Measurements from ENCODE around the gene NAT10. TPM values are rescaled to one million over a fixed set of nuclear protein-coding genes. Genes with fewer than 3 reads are reported as not detected.

Gene NAT10
- total RNA-seq, 1 donor from 2014 or later, result 34.4 TPM

DNA sequence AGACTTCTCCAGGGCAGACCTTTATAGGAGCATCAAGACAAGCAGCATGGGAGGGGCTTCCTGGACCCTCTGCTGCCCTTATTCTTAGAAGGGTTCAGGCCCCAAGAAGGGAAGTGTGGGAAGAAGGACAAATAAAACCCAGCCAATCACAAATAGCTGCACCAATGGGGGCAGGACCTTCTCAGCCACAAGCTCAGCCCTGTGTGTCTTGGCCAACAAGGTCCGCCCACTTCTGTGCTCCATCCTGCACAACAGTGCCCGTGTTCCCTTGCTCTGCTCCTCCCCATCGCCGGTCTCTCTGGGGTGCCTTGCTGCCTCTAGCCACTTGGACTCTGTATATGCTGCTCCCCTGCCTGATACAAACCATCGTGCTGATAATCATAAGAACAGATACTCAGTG lies 86.1 kb downstream of the NAT10 start:
- no peaks in the 10 kb centered on the region for H3K9me3 Mint-ChIP-seq (ENCODE audit: unreplicated experiment)
- H3K36me3 Mint-ChIP-seq (ENCODE audit: low read depth, unreplicated experiment), result peaks cover 28% of the 10 kb centered on the region
- peaks cover 14% of the 10 kb centered on the region for H3K27me3 Mint-ChIP-seq (ENCODE audit: unreplicated experiment)
- DNase-seq (ENCODE audit: low spot score), result no peak
- no peak overlapping the region for H3K4me3 Mint-ChIP-seq (ENCODE audit: unreplicated experiment)
- TF ChIP-seq, protein P1, sequence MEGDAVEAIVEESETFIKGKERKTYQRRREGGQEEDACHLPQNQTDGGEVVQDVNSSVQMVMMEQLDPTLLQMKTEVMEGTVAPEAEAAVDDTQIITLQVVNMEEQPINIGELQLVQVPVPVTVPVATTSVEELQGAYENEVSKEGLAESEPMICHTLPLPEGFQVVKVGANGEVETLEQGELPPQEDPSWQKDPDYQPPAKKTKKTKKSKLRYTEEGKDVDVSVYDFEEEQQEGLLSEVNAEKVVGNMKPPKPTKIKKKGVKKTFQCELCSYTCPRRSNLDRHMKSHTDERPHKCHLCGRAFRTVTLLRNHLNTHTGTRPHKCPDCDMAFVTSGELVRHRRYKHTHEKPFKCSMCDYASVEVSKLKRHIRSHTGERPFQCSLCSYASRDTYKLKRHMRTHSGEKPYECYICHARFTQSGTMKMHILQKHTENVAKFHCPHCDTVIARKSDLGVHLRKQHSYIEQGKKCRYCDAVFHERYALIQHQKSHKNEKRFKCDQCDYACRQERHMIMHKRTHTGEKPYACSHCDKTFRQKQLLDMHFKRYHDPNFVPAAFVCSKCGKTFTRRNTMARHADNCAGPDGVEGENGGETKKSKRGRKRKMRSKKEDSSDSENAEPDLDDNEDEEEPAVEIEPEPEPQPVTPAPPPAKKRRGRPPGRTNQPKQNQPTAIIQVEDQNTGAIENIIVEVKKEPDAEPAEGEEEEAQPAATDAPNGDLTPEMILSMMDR (IDR thresholded peaks at IDR 0.05; ENCODE audit: unreplicated experiment), result no peak
- H3K4me1 Mint-ChIP-seq (ENCODE audit: unreplicated experiment), result peaks cover 51% of the 10 kb centered on the region
- no peak overlapping the region for H3K27ac Mint-ChIP-seq (ENCODE audit: unreplicated experiment)

DNA sequence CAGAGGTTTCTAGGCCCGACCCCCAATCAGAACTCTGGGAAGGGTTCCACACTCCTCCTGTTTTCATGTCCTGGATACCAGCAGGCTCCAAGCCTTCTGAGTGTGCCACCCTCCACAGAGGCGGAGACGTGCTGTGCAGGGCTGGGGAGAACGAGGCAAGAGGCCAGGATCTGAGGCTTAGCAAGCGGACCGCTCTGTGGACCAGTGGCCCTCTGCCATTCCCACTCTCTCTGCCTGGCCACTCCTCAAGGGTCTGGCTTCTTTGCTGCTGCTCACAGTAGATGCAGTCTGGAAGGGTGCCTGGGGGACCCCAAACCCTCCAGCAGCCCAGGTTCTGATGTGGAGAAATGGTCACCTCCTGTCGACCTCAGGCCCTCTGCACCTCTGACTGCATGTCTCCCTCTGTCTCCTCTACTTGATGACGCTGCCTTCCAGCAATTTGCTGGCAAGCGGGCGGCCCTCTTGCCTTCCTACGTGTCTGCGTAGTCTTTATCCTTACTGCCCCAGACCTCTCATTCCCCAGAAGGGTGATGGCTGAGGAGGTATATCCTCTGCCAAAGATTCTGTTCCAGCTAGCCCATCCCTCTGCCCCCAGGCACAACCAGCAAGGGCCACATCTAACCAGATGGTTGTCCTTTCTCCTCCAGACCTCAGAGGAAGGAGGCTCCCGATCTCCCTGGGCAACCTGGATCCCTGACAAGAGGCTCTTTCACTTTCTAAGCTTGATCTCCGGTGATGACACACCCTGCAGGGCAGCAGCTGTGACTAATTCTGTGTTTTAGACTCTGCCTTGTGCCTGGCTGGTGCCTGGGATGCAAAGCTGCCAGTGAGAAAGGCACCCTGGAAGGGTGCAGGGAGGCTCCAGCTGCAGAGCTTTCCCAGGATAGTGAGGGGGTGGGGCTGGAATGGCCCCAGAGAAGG lies 87.3 kb downstream of the NAT10 start:
- H3K27ac Mint-ChIP-seq (ENCODE audit: unreplicated experiment), result no peak overlapping the region
- H3K4me3 Mint-ChIP-seq (ENCODE audit: unreplicated experiment), result no peak overlapping the region
- DNase-seq (ENCODE audit: low spot score), result no peak
- H3K4me1 Mint-ChIP-seq (ENCODE audit: unreplicated experiment), result peaks cover 49% of the 10 kb centered on the region
- H3K9me3 Mint-ChIP-seq (ENCODE audit: unreplicated experiment), result no peaks in the 10 kb centered on the region
- peaks cover 34% of the 10 kb centered on the region for H3K36me3 Mint-ChIP-seq (ENCODE audit: low read depth, unreplicated experiment)
- H3K27me3 Mint-ChIP-seq (ENCODE audit: unreplicated experiment), result peaks cover 14% of the 10 kb centered on the region
- TF ChIP-seq, protein P1 (IDR thresholded peaks at IDR 0.05; ENCODE audit: unreplicated experiment), result no peak

DNA sequence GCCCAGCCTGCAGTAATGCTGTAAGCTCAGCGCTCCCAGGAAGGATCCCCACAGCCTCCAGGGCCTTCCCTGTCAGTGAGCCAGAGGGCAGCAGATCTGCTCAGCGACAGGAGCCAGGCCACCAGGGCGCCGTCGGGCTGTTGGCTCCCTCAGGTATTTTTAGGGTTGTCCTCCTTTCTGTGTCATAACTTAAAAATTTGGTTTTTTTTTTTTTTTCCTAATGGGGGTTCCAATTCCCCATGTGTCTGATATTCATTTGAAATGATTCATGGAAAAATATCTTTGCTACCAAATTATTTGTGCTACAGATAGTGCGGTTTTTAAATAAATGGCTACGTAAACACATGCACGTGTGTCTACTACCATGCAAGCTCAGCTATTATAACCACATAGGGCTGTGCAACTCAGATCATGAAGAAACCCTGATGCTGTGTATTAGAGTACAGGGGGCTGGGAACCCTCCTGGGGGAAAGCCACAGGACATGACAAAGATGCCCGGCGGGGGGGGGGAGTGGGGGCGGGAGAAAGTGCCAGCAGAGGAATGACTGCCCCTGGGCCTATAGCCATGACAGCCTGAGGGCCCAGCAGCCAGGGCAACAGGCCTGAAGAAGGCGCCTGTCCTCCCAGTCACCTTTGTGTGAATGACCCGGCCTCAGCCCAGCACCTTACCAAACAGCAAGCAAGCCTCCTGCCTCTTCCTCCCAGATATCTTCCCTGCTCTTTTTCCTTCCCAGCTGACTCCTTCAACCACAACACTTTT lies 89.3 kb downstream of the NAT10 start:
- TF ChIP-seq, protein P1 (IDR thresholded peaks at IDR 0.05; ENCODE audit: unreplicated experiment), result no peak
- Mint-ChIP-seq H3K4me1 (ENCODE audit: unreplicated experiment) (peaks cover 53% of the 10 kb centered on the region), H3K9me3 (ENCODE audit: unreplicated experiment) (no peaks in the 10 kb centered on the region), H3K4me3 (ENCODE audit: unreplicated experiment) (no peak overlapping the region), H3K36me3 (ENCODE audit: low read depth, unreplicated experiment) (peaks cover 32% of the 10 kb centered on the region), H3K27ac (ENCODE audit: unreplicated experiment) (no peak overlapping the region), H3K27me3 (ENCODE audit: unreplicated experiment) (peaks cover 18% of the 10 kb centered on the region)
- no peak for DNase-seq (ENCODE audit: low spot score)

Other genes with a start within 250 kb of the NAT10 start
- 223 TPM for gene LMO2, start 213.6 kb upstream of the NAT10 start, total RNA-seq (ENCODE audit: unreplicated experiment)
- gene CAPRIN1, start 53.9 kb upstream of the NAT10 start, total RNA-seq (ENCODE audit: unreplicated experiment), result 257 TPM